Measurements from ENCODE around the gene CBLN1. TPM values are rescaled to one million over a fixed set of nuclear protein-coding genes. Genes with fewer than 3 reads are reported as not detected.
"Not testable (repeated sequence)": the region's sequence is repeated elsewhere in the genome, so short reads cannot be mapped to it uniquely, and the experiment has no call there.

CBLN1 gene
- total RNA-seq, 1 experiment from 2014 or later = not detected

DNA sequence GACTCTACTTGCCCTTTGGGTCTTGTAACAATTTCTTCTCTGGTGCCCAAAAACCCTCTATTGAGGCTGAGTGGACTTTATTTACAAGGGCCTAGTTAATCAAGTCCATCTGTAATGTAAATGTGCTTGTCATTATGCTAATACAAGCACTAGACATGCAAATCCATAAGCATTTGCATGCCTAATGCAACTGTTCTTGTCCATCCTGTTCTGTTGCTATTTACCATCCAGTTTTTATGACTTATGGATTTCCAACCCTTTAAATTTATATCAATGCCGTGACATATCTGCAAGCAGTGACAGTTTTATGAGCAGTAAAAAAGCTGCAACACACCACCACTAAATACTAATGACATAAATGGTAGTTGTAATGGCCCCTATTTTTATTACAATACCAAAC lies 33.4 kb downstream of the CBLN1 start:
- H3K4me1 ChIP-seq (ENCODE audit: control insufficient read depth in 1 of 2, insufficient read depth in 2 of 2, low read length in 2 of 2) = no peaks in the 10 kb centered on the region
- H3K79me2 ChIP-seq (ENCODE audit: insufficient read depth, low read length) = no peaks in the 10 kb centered on the region
- peaks cover 50% of the 10 kb centered on the region for H3K27me3 ChIP-seq (ENCODE audit: insufficient read depth, low read length)
- POLR2A ChIA-PET = no interaction called here
- H3K36me3 ChIP-seq (ENCODE audit: control insufficient read depth in 1 of 2, insufficient read depth in 2 of 2, low read length in 2 of 2) = no peaks in the 10 kb centered on the region
- RAD21 ChIA-PET (ENCODE audit: low non-redundant PET in 1 of 2, low total read pairs in 2 of 2, uncharacterized antibody in 2 of 2, unreplicated experiment in 2 of 2) = no interaction called here
- H3K4me2 ChIP-seq (ENCODE audit: low read length) = no peak overlapping the region
- H3K27ac ChIP-seq (ENCODE audit: low read depth, low read length) = no peak overlapping the region
- H3K4me3 ChIP-seq (replicated peaks in 1 of 2; ENCODE audit: low read depth in 1 of 2, low read length in 2 of 2) = no peak overlapping the region
- DNase-seq (ENCODE audit: low read depth, low spot score) = no peak
- no TSS peak for BruUV-seq (replicated peaks)
- no peaks in the 10 kb centered on the region for H3K9me3 ChIP-seq (ENCODE audit: control insufficient read depth in 1 of 2, insufficient read depth in 1 of 2, low read depth in 1 of 2, low read length in 2 of 2)
- intact Hi-C loops (cut with micrococcal nuclease) = no loop called here
- no peaks in the 10 kb centered on the region for H4K20me1 ChIP-seq (ENCODE audit: insufficient read depth)
- no peak overlapping the region for H2AFZ ChIP-seq (ENCODE audit: low read depth, low read length, poor library complexity, severe bottlenecking)
- CTCF ChIA-PET = no interaction called here
- no peak overlapping the region for H3K9ac ChIP-seq (ENCODE audit: low read length)
- ATAC-seq = no peak
- H3K9me2 ChIP-seq (ENCODE audit: insufficient read depth) = no peaks in the 10 kb centered on the region
- TF ChIP-seq EGR1 (IDR thresholded peaks at IDR 0.05; ENCODE audit: low read depth) = no peak
- TF ChIP-seq CBX3 (IDR thresholded peaks at IDR 0.05; ENCODE audit: low read depth) = no peak
- no peak for TF ChIP-seq ELF1 (IDR thresholded peaks at IDR 0.05; ENCODE audit: borderline replicate concordance, low read depth)
- TF ChIP-seq, protein P1, sequence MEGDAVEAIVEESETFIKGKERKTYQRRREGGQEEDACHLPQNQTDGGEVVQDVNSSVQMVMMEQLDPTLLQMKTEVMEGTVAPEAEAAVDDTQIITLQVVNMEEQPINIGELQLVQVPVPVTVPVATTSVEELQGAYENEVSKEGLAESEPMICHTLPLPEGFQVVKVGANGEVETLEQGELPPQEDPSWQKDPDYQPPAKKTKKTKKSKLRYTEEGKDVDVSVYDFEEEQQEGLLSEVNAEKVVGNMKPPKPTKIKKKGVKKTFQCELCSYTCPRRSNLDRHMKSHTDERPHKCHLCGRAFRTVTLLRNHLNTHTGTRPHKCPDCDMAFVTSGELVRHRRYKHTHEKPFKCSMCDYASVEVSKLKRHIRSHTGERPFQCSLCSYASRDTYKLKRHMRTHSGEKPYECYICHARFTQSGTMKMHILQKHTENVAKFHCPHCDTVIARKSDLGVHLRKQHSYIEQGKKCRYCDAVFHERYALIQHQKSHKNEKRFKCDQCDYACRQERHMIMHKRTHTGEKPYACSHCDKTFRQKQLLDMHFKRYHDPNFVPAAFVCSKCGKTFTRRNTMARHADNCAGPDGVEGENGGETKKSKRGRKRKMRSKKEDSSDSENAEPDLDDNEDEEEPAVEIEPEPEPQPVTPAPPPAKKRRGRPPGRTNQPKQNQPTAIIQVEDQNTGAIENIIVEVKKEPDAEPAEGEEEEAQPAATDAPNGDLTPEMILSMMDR (IDR thresholded peaks at IDR 0.05 in 2 of 3, conservative IDR thresholded peaks at IDR 0.05 in 1 of 3; ENCODE audit: borderline replicate concordance in 1 of 3, insufficient read depth in 1 of 3, low read depth in 2 of 3, low read length in 2 of 3) = no peak
- TF ChIP-seq POLR2A (IDR thresholded peaks at IDR 0.05; ENCODE audit: borderline replicate concordance, extremely low read depth, insufficient read depth, insufficient read length) = no peak
- no peak for TF ChIP-seq ZNF274 (IDR thresholded peaks at IDR 0.05; ENCODE audit: low read depth, low read length)

DNA sequence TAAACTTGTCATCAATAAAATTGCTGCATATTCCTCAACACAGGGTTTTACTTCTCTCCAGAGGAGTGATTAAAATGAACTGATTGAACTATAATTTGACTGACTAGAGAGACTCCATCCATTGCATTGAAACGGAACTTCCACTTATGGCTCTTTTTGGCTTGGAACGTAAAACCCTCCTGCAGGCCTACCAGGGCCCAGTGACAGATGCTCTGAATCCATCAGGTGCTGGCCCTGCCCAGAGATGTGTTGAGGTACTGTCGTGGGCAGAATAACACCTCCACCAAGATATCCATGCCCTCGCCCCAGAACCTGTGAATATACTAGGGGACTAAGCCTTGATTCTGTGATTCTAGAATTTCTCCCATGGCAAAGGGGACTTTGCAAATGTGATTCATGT lies 45.4 kb downstream of the CBLN1 start:
- ATAC-seq = no peak
- Histone ChIP-seq H3K79me2 (ENCODE audit: insufficient read depth, low read length) (no peaks in the 10 kb centered on the region), H3K4me1 (ENCODE audit: control insufficient read depth in 1 of 2, insufficient read depth in 2 of 2, low read length in 2 of 2) (no peaks in the 10 kb centered on the region), H3K27me3 (ENCODE audit: insufficient read depth, low read length) (peaks cover 11% of the 10 kb centered on the region; the same call in 1 of the 2 replicates), H2AFZ (ENCODE audit: low read depth, low read length, poor library complexity, severe bottlenecking) (no peak overlapping the region), H3K9me2 (ENCODE audit: insufficient read depth) (no peaks in the 10 kb centered on the region), H3K27ac (ENCODE audit: low read depth, low read length) (no peak overlapping the region), H3K4me2 (ENCODE audit: low read length) (no peak overlapping the region), H3K9me3 (ENCODE audit: control insufficient read depth in 1 of 2, insufficient read depth in 1 of 2, low read depth in 1 of 2, low read length in 2 of 2) (no peaks in the 10 kb centered on the region), H4K20me1 (ENCODE audit: insufficient read depth) (no peaks in the 10 kb centered on the region), H3K4me3 (replicated peaks in 1 of 2; ENCODE audit: low read depth in 1 of 2, low read length in 2 of 2) (no peak overlapping the region), H3K9ac (ENCODE audit: low read length) (no peak overlapping the region), H3K36me3 (ENCODE audit: control insufficient read depth in 1 of 2, insufficient read depth in 2 of 2, low read length in 2 of 2) (no peaks in the 10 kb centered on the region)
- TF ChIP-seq, protein P2, sequence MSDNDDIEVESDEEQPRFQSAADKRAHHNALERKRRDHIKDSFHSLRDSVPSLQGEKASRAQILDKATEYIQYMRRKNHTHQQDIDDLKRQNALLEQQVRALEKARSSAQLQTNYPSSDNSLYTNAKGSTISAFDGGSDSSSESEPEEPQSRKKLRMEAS (IDR thresholded peaks at IDR 0.05) = no peak
- no peak for TF ChIP-seq FOSL1 (IDR thresholded peaks at IDR 0.05; ENCODE audit: low read depth)
- POLR2A ChIA-PET = no interaction called here
- RAD21 ChIA-PET (ENCODE audit: low non-redundant PET in 1 of 2, low total read pairs in 2 of 2, uncharacterized antibody in 2 of 2, unreplicated experiment in 2 of 2) = no interaction called here
- CTCF ChIA-PET = no interaction called here
- intact Hi-C loops (cut with micrococcal nuclease) = no loop called here
- DNase-seq (ENCODE audit: low read depth, low spot score) = no peak
- BruUV-seq (replicated peaks) = no TSS peak

DNA sequence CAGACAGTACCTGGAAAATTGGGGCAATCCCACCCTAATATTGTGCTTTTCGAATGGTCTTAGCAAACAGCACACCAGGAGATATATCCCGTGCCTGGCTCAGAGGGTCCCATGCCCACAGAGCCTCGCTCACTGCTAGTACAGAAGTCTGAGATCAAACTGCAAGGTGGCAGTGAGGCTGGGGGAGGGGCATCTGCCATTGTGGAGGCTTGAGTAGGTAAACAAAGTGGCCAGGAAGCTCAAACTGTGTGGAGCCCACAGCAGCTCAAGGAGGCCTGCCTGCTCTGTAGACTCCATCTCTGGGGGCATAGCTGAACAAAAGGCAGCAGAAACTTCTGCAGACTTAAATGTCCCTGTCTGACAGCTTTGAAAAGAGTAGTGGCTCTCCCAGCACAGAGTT lies 53.3 kb downstream of the CBLN1 start:
- H3K9ac ChIP-seq (ENCODE audit: low read length); CTCF ChIA-PET; BruUV-seq (replicated peaks); DNase-seq (ENCODE audit: low read depth, low spot score); H3K9me3 ChIP-seq (ENCODE audit: control insufficient read depth in 1 of 2, insufficient read depth in 1 of 2, low read depth in 1 of 2, low read length in 2 of 2); H3K27me3 ChIP-seq (ENCODE audit: insufficient read depth, low read length); H3K79me2 ChIP-seq (ENCODE audit: insufficient read depth, low read length); ATAC-seq; H3K36me3 ChIP-seq (ENCODE audit: control insufficient read depth in 1 of 2, insufficient read depth in 2 of 2, low read length in 2 of 2); H3K4me2 ChIP-seq (ENCODE audit: low read length); H3K4me1 ChIP-seq (ENCODE audit: control insufficient read depth in 1 of 2, insufficient read depth in 2 of 2, low read length in 2 of 2); H3K27ac ChIP-seq (ENCODE audit: low read depth, low read length); H2AFZ ChIP-seq (ENCODE audit: low read depth, low read length, poor library complexity, severe bottlenecking); RAD21 ChIA-PET (ENCODE audit: low non-redundant PET in 1 of 2, low total read pairs in 2 of 2, uncharacterized antibody in 2 of 2, unreplicated experiment in 2 of 2); intact Hi-C loops (cut with micrococcal nuclease); POLR2A ChIA-PET; H4K20me1 ChIP-seq (ENCODE audit: insufficient read depth); H3K9me2 ChIP-seq (ENCODE audit: insufficient read depth); H3K4me3 ChIP-seq (replicated peaks in 1 of 2; ENCODE audit: low read depth in 1 of 2, low read length in 2 of 2): not testable (repeated sequence)
